Panc1 (cell line): ENCODE measurements around the gene WNT5B. TPM values are rescaled to one million over a fixed set of nuclear protein-coding genes. Genes with fewer than 3 reads are reported as not detected.

ENCODE experiments used
- ATAC-seq: fragments of 200-7000 bp; cut with Tn5 transposase; 2 replicates; pipeline ENCODE4 v1.9.1; 2020; ENCODE audit warnings: mild to moderate bottlenecking, moderate library complexity
- BruUV-seq: library from RNA; stranded (reverse); fragments of 400-500 nt; replicated peaks from 2 replicates; lab custom pipeline; 2021; lab: Mats Ljungman, UMichigan
- CTCF ChIA-PET: fragments of 300-600 bp; sonication (Branson Sonifier 250); formaldehyde crosslinking; loops from one replicate; lab custom pipeline; 2022; ENCODE audit warnings: antibody characterized with exemption; lab: Charles Lee
- POLR2A ChIA-PET: fragments of 300-600 bp; sonication (Branson Sonifier 250); formaldehyde crosslinking; loops from one replicate; lab custom pipeline; 2022; ENCODE audit warnings: antibody characterized with exemption; lab: Charles Lee
- DNase-seq: peaks from one replicate; pipeline ENCODE4 v3.0.0-alpha.2; 2010; ENCODE audit warnings: low read depth, low spot score
- H3K27ac ChIP-seq: 2 replicates; pipeline ENCODE4 v1.5.1; 2011; ENCODE audit warnings: mild to moderate bottlenecking, low read length, inconsistent platforms
- H3K27me3 ChIP-seq: fragments of 200-500 bp; sonication (Bioruptor generic); 2 replicates; pipeline ENCODE4 v1.6.0; 2014; ENCODE audit warnings: low read length, inconsistent platforms; ENCODE audit not compliant: control insufficient read depth, insufficient read depth
- H3K36me3 ChIP-seq: fragments of 200-500 bp; sonication (Bioruptor generic); 2 replicates; pipeline ENCODE4 v1.5.1; 2014; ENCODE audit warnings: inconsistent platforms, mild to moderate bottlenecking, low read length, moderate library complexity; ENCODE audit not compliant: control insufficient read depth, insufficient read depth
- H3K4me1 ChIP-seq: 2 replicates; pipeline ENCODE4 v1.5.1; 2011; ENCODE audit warnings: inconsistent platforms, mild to moderate bottlenecking, low read length, moderate library complexity; ENCODE audit not compliant: control insufficient read depth, insufficient read depth
- H3K4me3 ChIP-seq, 2 experiments: 2 replicates each; pipeline ENCODE4 v1.5.1; 2011 to 2012; ENCODE audit warnings: low read depth in 2 of 2, low read length in 2 of 2, mild to moderate bottlenecking in 2 of 2, inconsistent platforms in 1 of 2, moderate library complexity in 1 of 2
- H3K9me3 ChIP-seq: fragments of 200-500 bp; sonication (Bioruptor generic); 2 replicates; pipeline ENCODE4 v1.5.1; 2014; ENCODE audit warnings: low read depth, mild to moderate bottlenecking, inconsistent platforms, low read length, moderate library complexity; ENCODE audit not compliant: control insufficient read depth, insufficient read depth
- CTCF ChIP-seq: fragments of 450-650 bp; IDR thresholded peaks from 2 replicates; pipeline ENCODE4 v1.5.1; 2017; ENCODE audit warnings: mild to moderate bottlenecking
- POLR2AphosphoS5 ChIP-seq: IDR thresholded peaks from 2 replicates; pipeline ENCODE4 v1.6.1; 2012; ENCODE audit warnings: mild to moderate bottlenecking, low read depth, low read length, moderate library complexity
- REST ChIP-seq, 2 experiments: IDR thresholded peaks; 2 replicates each; pipeline ENCODE4 v1.6.1; 2011 to 2012; ENCODE audit warnings: low read depth in 2 of 2, control low read depth in 1 of 2, low read length in 1 of 2, mild to moderate bottlenecking in 1 of 2, moderate library complexity in 1 of 2; ENCODE audit not compliant: insufficient read depth in 1 of 2
- SIN3A ChIP-seq: IDR thresholded peaks from 2 replicates; pipeline ENCODE4 v1.6.1; 2012; ENCODE audit warnings: low read depth, mild to moderate bottlenecking, low read length, moderate library complexity, borderline replicate concordance; ENCODE audit not compliant: insufficient read depth
- TCF7L2 ChIP-seq: IDR thresholded peaks from 2 replicates; pipeline ENCODE4 v1.6.1; 2011; ENCODE audit warnings: mild to moderate bottlenecking, low read depth, low read length, inconsistent platforms
- in situ Hi-C: cut with HindIII; loops from 2 replicates; pipeline ENCODE4 v1.10.0; 2016; ENCODE audit warnings: low sequenced_read_pairs, low pct_unique_long_range_greater_than_20kb
- intact Hi-C: fragments of 100-400 bp; cut with micrococcal nuclease; formaldehyde crosslinking; loops from one replicate; pipeline ENCODE4 v1.10.0; 2022; ENCODE audit not compliant: unreplicated experiment
- total RNA-seq: library from RNA; stranded (reverse); gene quantifications from one replicate; pipeline ENCODE4 v1.2.1, GENCODE V29; 2021; ENCODE audit not compliant: unreplicated experiment

The WNT5B gene
- total RNA-seq, 1 experiment from 2014 or later, result 36.9 TPM

DNA sequence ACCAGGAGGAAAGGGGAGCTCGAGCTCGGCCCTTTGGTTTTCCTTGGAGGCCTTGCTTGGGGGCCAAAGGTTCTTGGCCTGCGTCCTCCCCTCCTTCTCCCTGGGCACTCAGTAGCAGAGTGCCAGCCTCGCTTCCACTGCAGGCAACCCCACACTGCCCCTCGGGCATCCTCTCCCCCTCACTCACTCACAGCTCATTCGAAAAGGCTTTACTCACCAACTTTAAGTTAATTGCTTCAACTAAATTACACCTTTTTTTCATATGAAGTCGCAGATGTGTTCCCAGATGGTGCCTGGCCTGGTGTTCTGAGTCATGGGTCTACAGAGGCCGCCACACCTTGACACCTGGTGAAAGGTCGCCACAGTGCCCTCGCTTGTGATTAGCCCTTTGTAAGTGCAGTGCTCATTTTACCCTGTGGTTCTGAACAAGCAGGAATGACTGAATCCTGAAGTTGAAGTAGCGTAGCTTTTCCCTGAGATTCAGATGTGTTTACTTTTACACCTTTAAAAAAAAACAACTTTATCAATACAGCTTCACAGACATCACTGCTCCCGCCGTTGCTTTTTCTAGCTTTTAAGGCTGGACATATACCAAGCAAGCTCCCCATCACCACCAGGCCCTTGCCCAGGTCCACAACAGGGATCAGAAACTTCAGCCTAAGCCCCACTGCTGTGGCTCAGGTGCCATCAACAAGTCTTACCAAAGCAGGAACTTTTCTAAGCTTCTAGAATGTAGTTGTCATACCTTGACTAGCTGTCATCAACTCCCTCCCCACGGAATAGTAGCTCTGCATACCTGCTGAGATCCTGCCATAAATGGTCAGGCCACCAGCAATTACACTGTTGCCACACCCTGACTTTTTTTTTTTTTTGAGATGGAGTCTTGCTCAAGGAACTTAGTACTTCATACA is 41.6 kb downstream of the WNT5B start:
- POLR2A ChIA-PET, result interaction anchor here (0.7 to 1.1 kb wide), 2 partner anchors 125 to 225 kb away, joined by 4 read pairs; no protein-coding TSS in a partner anchor

More for the DNA sequence above, 41.6 kb downstream of the WNT5B start:
- CTCF ChIA-PET, result interaction anchor here (0.7 kb wide), 1 partner anchor 270 kb away, joined by 3 read pairs; no protein-coding TSS in a partner anchor
- H3K27me3 ChIP-seq, result no peaks in the 10 kb centered on the region
- H3K4me3 ChIP-seq, result no peak overlapping the region
- no peaks in the 10 kb centered on the region for H3K9me3 ChIP-seq
- no peak for ATAC-seq
- no peak for DNase-seq
- H3K4me1 ChIP-seq, result peaks cover 2% of the 10 kb centered on the region; the same call in 1 of the 2 replicates
- no peaks in the 10 kb centered on the region for H3K36me3 ChIP-seq
- BruUV-seq, result no TSS peak
- in situ Hi-C loops (no loop called here), intact Hi-C loops (no loop called here)
- TF ChIP-seq TCF7L2 (no peak), REST (IDR thresholded peaks at IDR 0.05; ENCODE audit: insufficient read depth in 1 of 2, low read depth in 2 of 2, low read length in 1 of 2) (no peak), CTCF (no peak), SIN3A (no peak), POLR2AphosphoS5 (no peak)
- H3K27ac ChIP-seq, result no peak overlapping the region
